Fibroblast of skin of right biceps (primary cell): Measurements from ENCODE around the gene UBE3C.
"Not testable (repeated sequence)": the region's sequence is repeated elsewhere in the genome, so short reads cannot be mapped to it uniquely, and the experiment has no call there.

Experiments used
- DNase-seq: peaks from one replicate; pipeline ENCODE4 v3.0.0-alpha.2; 2013

Gene UBE3C

DNA sequence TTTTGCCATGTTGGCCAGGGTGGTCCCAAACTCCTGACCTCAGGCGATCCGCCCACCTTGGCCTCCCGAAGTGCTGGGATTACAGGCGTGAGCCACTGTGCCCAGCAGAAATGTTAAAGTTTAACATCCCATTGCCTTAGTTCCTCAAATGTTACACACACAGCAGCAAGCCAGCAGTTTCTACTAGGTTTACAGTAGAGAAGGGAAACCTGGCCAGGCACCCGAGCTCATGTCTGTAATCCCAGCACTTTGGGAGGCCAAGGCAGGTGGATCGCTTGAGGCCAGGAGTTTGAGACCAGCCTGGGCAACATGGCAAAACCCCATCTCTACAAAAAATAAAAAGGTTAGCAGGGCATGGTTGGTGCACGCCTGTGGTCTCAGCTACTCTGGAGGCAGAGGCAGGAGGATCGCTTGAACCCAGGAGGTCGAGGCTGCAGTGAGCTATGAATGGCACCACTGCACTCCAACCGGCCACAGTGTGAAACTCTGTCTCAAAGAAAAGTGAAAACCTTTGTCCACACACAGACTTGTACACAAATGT, 135.4 kb downstream of the UBE3C start:
- not testable (repeated sequence) for DNase-seq

DNA sequence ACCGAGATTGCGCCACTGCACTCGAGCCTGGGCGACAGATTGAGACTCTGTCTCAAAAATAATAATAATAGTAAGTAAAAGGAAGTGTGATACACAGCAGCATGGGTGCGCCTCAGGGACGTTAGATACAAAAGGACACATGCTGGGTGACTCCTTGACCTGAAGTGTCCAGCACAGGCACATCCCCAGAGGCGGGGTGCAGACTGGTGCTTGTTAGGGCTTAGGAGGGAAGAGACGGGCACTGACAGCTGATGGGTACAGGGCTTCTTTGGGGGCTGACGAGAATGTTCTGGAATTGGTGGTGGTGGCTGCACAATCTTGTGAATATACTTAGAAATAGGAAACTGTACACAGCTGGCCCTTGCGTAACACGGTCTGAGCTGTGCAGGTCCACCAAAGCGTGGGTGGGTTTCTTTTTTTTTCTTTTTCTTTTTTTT, 136.3 kb downstream of the UBE3C start:
- no peak for DNase-seq

DNA sequence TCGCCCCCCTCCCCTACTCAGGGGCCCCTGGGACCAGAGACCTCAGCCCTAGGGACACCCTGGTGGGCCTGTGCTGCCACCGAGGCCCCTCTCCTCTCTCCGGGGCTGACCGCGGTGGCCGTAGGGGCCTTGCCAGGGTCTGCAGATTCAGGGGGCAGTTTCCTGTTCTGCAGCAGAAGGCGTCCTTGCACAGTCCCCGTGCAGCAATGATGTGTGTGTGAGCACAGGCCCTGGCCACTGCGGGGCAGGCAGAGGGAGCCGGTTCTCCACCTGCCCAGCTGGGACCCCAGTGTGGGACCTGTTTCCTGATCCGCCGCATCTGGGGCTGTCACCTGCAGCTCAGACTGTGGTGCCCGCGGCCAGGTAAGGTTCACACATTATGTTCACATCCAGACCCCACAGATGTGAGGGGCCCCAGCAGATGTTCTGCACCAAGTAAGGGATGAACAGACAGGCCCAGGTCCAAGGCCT, 137.4 kb downstream of the UBE3C start:
- no peak for DNase-seq

DNA sequence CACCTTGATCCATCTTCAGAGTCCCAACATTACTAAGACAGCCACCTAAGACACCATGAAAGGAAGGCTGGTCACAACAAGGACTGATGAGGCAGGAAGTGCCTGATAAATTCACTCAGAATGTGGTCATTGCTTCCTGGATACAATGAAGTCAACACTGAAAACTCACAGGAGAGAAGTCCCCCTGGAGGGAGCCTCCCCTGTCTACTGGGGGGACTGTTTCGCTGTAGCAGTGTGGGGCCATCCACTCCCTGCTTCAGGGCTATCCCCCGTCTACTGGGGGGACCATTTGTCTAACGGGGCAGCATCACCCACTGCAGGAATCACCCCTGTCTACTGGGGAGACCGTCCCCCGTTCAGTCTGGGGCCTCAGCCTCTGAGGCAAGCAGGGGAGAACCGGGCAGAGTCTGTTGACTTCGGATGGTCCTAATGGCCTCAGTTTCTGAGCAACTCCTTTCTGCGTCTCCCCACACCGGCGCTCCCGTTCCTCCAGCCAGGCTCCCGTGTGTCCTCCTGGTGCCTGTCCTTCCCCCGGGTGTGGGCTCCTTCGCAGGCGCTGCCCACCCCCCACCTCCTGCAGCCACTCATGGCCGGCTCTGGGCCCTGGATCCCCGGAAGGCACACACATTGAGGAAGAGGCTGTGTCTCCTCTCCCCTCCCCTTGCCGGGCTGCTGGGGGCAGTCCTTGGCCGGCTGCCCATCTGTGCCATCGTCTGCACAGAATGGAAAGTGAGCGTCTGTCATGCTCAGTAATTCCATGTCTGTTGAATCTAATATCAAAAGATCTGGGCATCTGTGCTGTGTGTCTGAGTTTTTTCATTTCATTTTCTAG, 138.2 kb downstream of the UBE3C start:
- DNase-seq, result peak; percentile 67

DNA sequence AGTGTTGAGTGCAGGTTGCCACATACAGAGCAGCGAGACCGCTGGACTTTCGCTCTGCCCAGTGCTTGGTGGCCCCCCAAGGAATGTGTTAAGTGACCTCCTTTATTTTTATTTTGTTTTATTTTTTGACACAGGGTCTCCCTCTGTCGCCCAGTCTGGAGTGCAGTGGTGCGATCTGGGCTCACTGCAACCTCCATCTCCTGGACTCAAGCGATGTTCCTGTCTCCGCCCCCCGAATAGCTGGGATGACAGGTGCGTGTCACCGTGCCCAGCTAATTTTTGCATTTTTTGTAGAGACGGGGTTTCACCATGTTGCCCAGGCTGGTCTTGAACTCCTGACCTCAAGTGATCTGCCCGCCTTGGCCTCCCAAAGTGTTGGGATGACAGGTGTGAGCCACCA, 138.8 kb downstream of the UBE3C start:
- DNase-seq, result not testable (repeated sequence)

DNA sequence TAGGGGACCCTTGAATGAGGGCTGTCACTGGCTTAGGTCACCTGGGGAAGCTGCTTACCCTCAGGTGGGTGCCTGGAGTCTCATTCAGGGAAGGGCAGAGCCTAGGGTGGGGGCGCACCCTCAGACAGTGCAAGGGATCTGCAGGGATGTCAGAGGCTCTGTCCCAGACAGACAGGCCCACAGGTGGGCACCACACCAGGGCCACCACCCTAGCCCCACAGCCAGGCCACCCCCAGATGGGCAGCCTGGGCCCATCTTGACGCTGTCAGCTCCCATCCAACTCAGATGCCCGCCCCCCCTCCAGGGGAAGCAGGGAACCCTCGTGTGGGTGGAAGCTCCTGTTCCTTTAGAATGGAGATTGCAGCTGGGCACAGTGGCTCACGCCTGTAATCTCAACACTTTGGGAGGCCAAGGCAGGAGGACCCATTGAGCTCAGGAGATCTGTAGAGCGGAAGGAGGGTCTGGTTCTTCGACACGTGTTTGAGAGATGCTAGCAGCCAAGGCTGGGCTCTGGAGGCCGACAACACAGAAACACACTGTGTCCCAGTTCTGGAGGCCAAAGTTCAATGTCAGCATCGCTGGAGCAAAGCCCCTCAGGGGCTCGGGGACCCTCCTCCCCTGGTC, 139.6 kb downstream of the UBE3C start:
- DNase-seq, result no peak

DNA sequence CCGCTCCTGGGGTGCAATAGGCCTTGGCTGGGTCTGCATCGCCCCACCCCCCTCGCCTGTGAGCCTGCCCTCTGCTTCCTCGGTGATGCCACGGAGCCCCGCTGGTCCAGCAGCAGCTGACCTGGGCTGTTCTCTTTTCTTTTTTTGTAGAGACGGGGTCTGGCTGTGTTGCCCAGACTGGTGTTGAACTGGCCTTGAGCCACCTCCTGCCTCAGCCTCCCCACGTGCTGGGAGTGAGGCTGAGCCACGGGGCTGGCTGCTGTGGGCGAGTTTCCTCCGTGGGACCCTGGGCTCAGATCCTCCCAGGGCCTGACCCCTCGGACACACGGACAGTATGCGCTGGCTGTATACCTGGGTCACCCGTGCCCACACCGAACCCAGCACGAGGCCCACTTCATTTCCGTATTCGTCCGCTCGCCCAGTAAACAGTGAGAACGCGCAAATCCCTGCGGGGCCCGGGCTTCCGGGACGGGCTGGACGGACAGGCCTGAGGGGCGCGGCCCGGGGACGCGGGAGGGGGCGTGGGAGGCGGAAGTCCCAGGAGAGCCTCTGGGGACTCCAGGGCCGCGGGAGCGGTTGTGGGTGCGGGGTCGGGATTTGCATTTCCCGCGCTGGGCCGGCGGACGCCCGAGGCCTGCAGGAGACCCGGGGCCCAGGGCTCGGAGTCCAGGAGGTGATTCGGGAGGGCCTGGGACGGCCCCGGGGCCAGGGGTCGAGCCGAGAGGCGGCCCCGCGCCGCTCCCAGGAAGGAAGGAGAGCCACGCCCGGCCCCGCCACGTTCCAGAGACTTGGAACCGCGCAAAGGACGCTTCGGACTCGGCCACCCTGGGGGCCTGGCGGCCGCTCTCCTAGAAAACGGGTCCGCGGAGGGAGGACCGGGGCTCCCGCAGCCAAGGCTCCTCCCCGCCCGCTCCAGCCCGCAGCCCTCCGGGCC, 140.3 kb downstream of the UBE3C start:
- peak; percentile 16 for DNase-seq

DNA sequence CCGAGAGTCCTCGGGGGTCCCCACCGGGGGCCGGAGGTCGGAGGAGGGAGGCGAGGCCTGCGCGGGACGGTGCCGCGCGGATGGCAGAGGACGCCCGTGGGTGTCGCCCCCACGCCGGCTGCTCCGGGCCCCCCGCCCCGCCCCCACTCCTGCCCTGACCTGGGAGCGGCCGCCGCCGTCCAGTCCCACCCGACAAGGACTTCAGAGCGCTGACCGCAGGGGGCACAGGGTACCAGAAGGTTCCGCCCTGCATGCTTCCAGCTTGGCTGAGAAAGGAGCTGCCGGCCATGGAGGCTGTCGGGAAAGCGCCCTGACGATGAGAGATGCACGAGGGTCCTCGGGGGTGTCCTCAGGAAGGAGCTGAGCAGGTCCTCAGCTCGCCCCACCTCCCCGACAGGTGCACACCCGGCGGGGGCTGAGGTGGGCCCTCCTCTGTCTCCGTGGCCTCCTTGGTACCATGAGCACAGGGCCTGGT, 141.1 kb downstream of the UBE3C start:
- DNase-seq, result no peak

DNA sequence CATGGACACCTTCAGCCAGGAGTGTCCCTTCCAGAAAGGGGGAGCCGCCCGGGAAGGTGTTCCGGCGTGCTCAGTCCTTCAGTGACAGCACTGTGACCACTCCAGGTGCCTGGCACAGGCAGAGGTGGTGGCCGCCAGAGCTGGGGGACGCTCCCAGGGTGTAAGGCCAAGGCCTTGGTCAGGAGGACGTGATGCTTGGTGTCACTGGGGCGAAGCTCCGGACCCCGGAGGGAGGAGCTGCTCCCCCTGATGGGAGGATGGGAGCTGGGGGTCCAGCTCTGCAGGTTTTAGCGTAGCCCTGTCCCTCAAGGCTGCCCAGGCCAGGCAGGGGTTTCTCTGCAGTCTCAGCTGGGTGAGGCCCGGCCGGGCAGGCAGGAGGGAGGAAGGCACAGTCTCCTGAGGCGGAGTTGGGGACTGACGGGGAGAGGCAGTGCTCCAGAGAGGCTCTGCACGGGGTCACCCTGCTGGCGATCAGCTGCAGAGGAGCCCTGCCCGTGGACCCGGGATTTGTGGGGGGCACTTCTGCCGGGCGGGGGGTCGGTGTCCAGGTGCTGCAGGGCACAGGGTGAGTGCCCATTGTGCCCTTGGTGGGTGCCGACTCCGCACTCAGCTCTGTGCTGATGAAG, 141.6 kb downstream of the UBE3C start:
- DNase-seq, result no peak

DNA sequence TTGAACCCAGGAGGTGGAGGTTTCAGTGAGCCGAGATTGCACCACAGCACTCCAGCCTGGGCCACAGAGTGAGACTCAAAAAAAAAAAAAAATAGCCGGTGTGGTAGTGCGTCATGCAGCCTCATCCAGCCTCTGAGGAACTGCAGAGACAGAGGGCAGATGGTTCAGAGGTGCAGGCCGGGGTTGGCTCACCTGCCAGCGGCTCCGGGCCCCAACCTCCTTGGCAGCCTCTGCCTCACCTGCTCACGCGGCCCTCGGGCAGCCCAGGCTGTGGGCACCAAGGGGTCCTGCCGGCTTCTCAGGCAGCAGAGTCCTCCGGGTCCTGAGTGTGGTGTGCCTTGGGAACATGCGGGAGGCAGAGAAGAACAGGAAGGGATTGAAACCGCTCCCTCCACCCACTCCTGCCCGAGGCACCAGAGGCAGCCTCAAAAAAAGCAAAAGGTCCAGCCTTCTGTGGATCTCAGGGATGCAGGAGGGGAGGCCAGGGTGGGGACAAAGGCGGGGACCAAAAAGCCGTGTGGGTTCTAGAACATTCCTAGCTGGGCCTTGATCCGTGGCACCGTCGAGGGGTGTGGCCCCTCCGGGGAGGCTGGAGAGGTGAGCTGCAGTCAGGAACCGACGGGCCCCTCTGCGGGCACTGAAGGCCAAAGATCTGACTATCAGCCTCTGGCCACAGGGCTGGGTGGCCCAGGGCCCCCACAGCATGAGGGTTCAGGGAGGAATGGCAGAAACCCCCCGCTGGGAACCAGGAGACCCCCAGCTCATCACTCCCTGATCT, 142.7 kb downstream of the UBE3C start:
- no peak for DNase-seq

DNA sequence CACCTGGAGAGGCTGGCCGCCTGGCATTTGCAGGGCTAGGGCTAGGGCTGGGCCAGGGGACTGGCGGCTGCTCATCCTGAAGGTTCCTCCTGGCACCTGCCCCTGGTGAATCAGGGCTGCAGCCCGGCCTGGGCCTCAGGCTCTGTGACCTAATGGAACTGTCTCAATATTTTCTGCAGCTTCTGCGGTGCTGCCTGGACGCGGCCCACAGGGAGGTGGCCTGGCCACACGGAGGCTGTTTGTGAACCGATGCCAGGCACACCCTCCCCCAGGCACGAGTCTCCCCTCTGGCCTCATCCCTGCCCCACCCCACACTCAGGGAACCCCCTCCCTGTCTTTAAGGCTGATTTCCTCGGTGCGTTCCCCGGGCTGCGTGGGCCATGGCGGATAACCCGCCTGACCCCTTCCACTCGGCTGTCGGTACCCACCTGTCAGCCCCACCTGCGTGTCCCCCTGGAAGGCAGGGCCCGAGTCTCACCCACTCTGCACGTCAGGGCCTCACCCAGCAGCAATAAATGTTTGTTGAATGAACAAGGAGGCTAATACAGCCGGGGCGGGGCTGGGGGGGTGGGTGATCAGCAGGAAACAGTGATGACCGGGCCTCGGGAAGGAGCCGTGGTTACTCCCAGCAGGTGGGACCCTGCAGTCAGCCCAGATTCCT, 143.5 kb downstream of the UBE3C start:
- no peak for DNase-seq

DNA sequence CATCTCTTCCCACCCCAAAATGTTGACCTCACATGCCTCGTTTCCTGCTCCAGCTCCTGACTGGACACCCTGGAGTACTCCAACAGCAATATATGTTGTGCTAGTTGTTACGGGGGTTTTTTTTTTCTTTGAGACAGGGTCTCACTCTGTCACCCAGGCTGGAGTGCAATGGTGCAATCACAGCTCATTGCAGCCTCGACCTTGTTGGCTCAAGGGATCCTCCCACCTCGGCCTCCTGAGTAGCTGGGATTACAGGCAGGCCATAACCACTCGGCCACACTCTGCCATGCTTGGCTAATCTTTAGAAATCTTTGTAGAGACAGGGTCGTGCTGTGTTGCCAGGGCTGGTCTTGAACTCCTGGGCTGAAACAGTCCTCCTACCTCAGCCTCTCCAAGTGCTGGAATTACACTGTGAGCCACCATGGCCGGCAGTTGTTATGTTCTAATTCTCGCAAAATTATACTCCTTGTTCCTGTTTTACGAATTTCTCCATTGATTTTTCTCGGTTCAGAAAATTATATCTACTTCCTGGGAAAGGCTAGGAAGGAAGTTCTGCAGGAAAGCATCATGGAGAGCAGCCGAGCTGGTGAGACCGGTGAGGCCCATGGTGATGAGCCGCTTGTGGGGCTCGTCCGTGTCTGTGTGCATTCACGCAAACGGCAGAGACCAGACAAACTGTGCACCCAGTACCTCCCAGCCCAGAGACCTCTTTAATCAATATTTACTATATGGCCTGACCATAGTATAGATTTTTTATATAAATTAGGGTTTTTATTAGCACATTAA, 145.7 kb downstream of the UBE3C start:
- DNase-seq, result no peak

DNA sequence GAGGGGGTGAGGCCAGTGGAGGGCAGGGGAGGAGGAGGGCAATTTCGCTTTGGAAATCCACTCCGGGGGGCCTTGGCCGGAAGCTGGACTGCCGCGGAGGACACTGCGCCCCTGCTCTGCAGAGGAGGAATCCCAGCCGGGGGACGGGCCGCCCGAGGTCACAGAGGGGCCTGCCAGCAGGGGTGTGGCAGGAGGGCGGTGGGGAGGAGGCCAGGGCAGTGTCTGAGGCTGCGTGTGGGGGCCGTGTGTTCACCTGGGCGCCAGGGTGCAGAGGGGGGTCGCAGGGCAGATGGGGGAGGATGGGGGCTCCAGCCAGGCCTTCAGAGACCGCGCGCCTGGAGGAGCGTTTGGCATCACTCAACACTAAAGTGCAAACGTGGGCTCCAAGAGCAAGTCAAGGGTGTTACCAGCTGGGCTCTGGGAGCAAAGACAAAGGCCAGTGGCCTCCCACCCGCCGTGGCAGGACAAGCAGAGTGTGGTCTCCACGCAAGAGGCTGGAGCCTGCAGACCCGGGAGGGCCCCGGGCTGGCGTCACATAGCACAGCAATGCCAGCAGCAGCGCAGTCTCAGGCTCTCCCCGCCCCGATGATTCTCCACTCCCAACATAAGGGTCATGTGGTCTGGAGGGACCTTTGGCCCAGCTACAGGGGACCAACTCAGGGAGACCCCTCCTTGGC, 152.8 kb downstream of the UBE3C start:
- DNase-seq, result no peak

DNA sequence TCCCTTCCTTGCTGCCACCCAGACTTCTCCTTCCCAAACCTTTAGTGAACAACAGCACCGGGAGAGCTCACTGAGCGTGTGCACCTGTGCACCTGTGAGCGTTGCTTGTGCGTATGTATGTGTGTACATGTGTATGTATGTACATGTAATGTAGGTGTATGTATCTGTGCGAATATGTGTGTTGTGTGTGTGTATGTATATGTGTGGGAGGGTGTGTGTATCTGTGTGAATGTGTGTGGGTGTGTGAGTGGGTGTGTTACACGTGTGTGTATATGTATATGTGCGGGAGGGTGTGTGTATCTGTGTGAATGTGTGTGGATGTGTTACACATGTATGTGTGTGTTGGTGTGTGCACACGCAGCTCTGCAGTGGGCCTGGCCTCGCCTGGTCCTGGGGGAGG, 153.5 kb downstream of the UBE3C start:
- no peak for DNase-seq

DNA sequence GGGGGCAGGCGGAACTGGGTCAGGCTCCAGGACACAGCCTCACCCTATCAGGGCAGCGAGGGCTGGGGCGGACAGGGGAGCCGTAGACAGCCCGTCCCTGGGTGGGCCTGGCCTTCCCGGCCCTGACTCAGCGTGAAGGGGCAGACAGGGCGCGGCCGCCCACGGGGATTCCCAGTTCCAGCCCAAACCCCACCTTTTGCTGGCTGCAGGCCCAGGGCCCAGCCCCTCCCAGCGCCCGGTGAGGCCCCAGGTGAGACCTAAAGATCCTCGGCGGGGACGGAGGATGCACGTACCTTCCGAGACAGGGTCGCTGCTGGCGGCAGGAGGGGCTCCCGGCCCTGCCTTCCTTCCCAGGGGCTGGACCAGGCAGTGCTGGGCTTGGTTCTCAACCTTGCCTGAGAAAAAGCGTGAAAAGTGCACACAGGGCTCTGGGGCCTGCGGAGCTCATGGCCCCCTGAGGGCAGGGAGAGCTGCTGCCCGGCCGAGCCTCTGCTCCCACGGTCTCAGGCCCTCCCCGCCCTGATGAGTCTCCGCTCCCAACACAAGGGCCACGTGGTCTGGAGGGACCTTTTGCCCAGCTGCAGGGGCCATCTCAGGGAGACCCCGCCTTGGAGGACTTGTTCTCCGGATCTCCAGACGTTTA, 154.2 kb downstream of the UBE3C start:
- no peak for DNase-seq

DNA sequence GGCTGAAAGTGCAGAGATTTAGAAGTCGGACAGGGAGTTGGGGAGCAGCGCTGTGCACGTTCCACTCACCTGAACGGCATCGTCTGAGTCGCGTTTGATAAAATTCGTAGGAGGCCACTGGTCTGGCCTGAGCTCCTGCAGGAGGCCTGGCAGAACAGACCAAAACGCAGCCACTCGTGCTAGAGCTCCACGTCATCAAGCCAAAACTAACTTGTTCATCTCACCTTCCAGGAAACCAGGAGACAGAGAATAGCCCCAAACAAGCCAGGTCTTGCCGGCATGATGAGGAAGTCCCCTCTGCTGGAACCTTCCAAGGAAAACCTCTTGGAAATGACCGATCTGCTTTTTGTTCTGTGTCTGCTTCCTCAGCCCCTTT, 154.7 kb downstream of the UBE3C start:
- no peak for DNase-seq

DNA sequence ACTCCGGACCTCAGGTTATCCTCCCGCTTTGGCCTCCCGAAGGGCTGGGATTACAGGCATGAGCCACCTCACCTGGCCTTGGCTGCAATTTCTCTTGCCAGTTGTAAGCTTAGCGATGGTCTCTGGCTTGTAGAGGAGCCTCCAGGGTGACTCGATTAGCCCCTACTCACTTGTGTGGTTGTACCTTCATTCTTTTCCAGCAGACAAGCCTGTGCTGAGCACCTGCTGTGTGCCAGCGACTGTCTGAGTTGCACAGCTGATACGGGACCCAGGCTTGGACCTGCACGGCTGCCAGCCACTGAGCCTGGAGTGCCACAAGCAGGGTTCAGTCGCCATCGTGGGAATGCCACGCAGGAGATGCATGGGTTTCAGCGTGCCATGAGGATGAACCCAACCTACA, 156.0 kb downstream of the UBE3C start:
- no peak for DNase-seq

DNA sequence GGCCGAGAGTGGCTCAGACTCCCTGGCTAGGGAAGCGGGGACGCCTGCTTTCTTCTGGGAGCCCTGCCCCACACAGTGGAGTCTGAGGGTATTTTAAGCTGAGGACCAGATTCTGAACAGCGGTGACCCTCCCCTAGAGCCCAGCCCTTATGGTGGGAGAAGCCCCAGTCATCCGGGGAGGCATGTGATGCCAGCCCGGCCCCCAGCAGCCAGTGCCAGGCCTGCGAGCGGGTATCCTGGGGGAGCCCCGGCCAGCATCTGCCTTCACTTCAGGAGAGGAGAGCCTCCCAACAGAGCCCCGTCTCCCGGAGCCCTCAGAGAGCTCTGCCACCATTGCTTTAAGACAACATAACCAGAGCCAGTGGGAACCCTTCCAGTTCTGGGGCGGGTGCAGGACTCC, 156.6 kb downstream of the UBE3C start:
- no peak for DNase-seq

DNA sequence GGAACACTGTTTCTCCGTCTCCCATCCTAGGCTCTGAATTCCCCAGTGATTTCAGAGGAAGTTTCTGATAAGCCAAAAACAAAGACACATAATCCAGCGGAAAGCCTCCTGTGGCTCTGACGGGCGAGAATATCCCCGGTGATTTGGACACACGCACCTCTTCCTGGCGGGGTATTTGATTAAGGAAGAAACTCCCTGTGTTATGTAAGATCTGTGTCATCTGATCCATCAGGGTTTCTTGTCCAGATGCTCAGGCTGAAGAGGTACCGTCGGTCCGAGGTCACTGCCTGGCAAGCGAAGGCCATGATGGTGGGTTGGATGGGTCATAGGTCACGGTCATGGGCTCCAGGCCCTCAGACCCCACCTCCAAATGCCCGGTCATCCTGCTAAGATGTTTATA, 158.5 kb downstream of the UBE3C start:
- DNase-seq, result no peak
